IMR-90 (cell line): ENCODE data around the gene NPDC1. TPM values are rescaled to one million over a fixed set of nuclear protein-coding genes. Genes with fewer than 3 reads are reported as not detected.
A peak's percentile ranks its signal among the peaks of the same experiment; 100 is the strongest.

Source experiments
- ATAC-seq: fragments of 200-7000 bp; cut with Tn5 transposase; 2 replicates; pipeline ENCODE4 v1.9.1; 2020; ENCODE audit warnings: low read depth, mild to moderate bottlenecking, moderate library complexity
- BruUV-seq: library from RNA; stranded (reverse); fragments of 400-500 nt; replicated peaks from 2 replicates; lab custom pipeline; 2021; lab: Mats Ljungman, UMichigan
- CTCF ChIA-PET: fragments of 300-600 bp; formaldehyde crosslinking; extraction: SDS; loops from one replicate; lab custom pipeline; 2021; ENCODE audit warnings: antibody characterized with exemption; lab: Yijun Ruan, JAX
- POLR2A ChIA-PET: fragments of 300-600 bp; sonication (Branson Sonifier 250); formaldehyde crosslinking; loops from one replicate; lab custom pipeline; 2022; ENCODE audit warnings: antibody characterized with exemption; ENCODE audit not compliant: unreplicated experiment; lab: Charles Lee
- DNase-seq: peaks from one replicate; pipeline ENCODE4 v3.0.0; 2013
- H2AFZ ChIP-seq: replicated peaks from 2 replicates; pipeline ENCODE3; 2013; ENCODE audit warnings: low read length, mild to moderate bottlenecking; ENCODE audit not compliant: poor library complexity
- H2AK5ac ChIP-seq: 2 replicates; pipeline ENCODE4 v1.6.1; 2013; ENCODE audit warnings: low read depth, low read length, inconsistent platforms
- H2AK9ac ChIP-seq: replicated peaks from 2 replicates; pipeline ENCODE3; 2013; ENCODE audit warnings: mild to moderate bottlenecking, low read depth, low read length, moderate library complexity; ENCODE audit not compliant: poor library complexity
- H2BK120ac ChIP-seq: 2 replicates; pipeline ENCODE4 v1.6.1; 2013; ENCODE audit warnings: low read depth, low read length, inconsistent platforms
- H2BK15ac ChIP-seq: 3 replicates; pipeline ENCODE4 v1.6.1; 2013; ENCODE audit warnings: low read depth, low read length, inconsistent platforms
- H2BK20ac ChIP-seq: 2 replicates; pipeline ENCODE4 v1.6.1; 2013; ENCODE audit warnings: low read depth, mild to moderate bottlenecking, inconsistent platforms, low read length, moderate library complexity
- H2BK5ac ChIP-seq: 2 replicates; pipeline ENCODE4 v1.6.1; 2013; ENCODE audit warnings: mild to moderate bottlenecking, low read depth, low read length, inconsistent platforms; ENCODE audit not compliant: poor library complexity, severe bottlenecking
- H3K14ac ChIP-seq: replicated peaks from 2 replicates; pipeline ENCODE4 v1.6.1; 2013; ENCODE audit warnings: low read depth, low read length, inconsistent platforms
- H3K18ac ChIP-seq: 2 replicates; pipeline ENCODE4 v1.6.1; 2013; ENCODE audit warnings: low read depth, low read length, control low read depth
- H3K23ac ChIP-seq: 2 replicates; pipeline ENCODE4 v1.6.1; 2013; ENCODE audit warnings: low read depth, low read length, inconsistent platforms
- H3K27ac ChIP-seq: 2 replicates; pipeline ENCODE4 v1.5.1; 2013; ENCODE audit warnings: mild to moderate bottlenecking, control low read depth, low read length; ENCODE audit not compliant: insufficient read depth
- H3K27me3 ChIP-seq: 2 replicates; pipeline ENCODE4 v1.6.1; 2013; ENCODE audit warnings: low read length; ENCODE audit not compliant: control insufficient read depth, insufficient read depth
- H3K36me3 ChIP-seq: 2 replicates; pipeline ENCODE4 v1.6.1; 2013; ENCODE audit warnings: low read length, mixed read lengths; ENCODE audit not compliant: control insufficient read depth, insufficient read depth
- H3K4ac ChIP-seq: 2 replicates; pipeline ENCODE4 v1.6.1; 2013; ENCODE audit warnings: low read depth, low read length, inconsistent platforms
- H3K4me1 ChIP-seq: 2 replicates; pipeline ENCODE4 v1.6.1; 2013; ENCODE audit warnings: low read length, mixed read lengths; ENCODE audit not compliant: control insufficient read depth, insufficient read depth
- H3K4me2 ChIP-seq: 2 replicates; pipeline ENCODE4 v1.6.1; 2013; ENCODE audit warnings: low read depth, mild to moderate bottlenecking, control low read depth, low read length, moderate library complexity
- H3K4me3 ChIP-seq: 2 replicates; pipeline ENCODE4 v1.5.1; 2013; ENCODE audit warnings: low read depth, mild to moderate bottlenecking, control low read depth, low read length, moderate library complexity; ENCODE audit not compliant: insufficient read depth
- H3K56ac ChIP-seq: 2 replicates; pipeline ENCODE4 v1.6.1; 2013; ENCODE audit warnings: low read length, inconsistent platforms; ENCODE audit not compliant: insufficient read depth; ENCODE audit errors: extremely low read depth
- H3K79me1 ChIP-seq, 2 experiments: 2 replicates each; pipeline ENCODE4 v1.6.1; 2013; ENCODE audit warnings: low read length in 2 of 2, inconsistent platforms in 1 of 2, low read depth in 1 of 2
- H3K9ac ChIP-seq: 2 replicates; pipeline ENCODE4 v1.6.1; 2013; ENCODE audit warnings: low read depth, low read length, control low read depth
- H3K9me1 ChIP-seq: 2 replicates; pipeline ENCODE4 v1.6.1; 2013; ENCODE audit warnings: low read length, inconsistent platforms; ENCODE audit not compliant: insufficient read depth
- H3K9me3 ChIP-seq: 2 replicates; pipeline ENCODE4 v1.6.1; 2013; ENCODE audit warnings: low read length; ENCODE audit not compliant: control insufficient read depth, insufficient read depth
- H4K20me1 ChIP-seq: 2 replicates; pipeline ENCODE4 v1.6.1; 2013; ENCODE audit warnings: low read length, inconsistent platforms; ENCODE audit not compliant: insufficient read depth
- H4K5ac ChIP-seq: 2 replicates; pipeline ENCODE4 v1.6.1; 2013; ENCODE audit warnings: mild to moderate bottlenecking, low read depth, low read length, control low read depth
- H4K8ac ChIP-seq, 2 experiments: 2 replicates each; pipeline ENCODE4 v1.6.1; 2013; ENCODE audit warnings: low read depth in 2 of 2, low read length in 2 of 2, control low read depth in 1 of 2, inconsistent platforms in 1 of 2
- H4K91ac ChIP-seq: 2 replicates; pipeline ENCODE4 v1.6.1; 2013; ENCODE audit warnings: low read depth, low read length, inconsistent platforms; ENCODE audit not compliant: insufficient read depth
- BHLHE40 ChIP-seq: fragments of 150-350 bp; IDR thresholded peaks from 2 replicates; pipeline ENCODE4 v1.6.1; 2016; ENCODE audit warnings: mild to moderate bottlenecking, low read depth, low read length
- CEBPB ChIP-seq: IDR thresholded peaks from 2 replicates; pipeline ENCODE4 v1.6.1; 2012; ENCODE audit warnings: low read depth, low read length, improper control_type of control experiment
- CHD1 ChIP-seq: IDR thresholded peaks from 2 replicates; pipeline ENCODE4 v1.6.1; 2012; ENCODE audit warnings: low read depth, low read length, improper control_type of control experiment
- CTCF ChIP-seq: conservative IDR thresholded peaks from 2 replicates; pipeline ENCODE4 v1.5.1; 2012; ENCODE audit warnings: mild to moderate bottlenecking, low read depth, low read length, improper control_type of control experiment
- ELK1 ChIP-seq: fragments of 150-350 bp; IDR thresholded peaks from 2 replicates; pipeline ENCODE4 v1.6.1; 2016; ENCODE audit warnings: low read depth, mild to moderate bottlenecking, low read length, moderate library complexity, borderline replicate concordance
- FOS ChIP-seq: fragments of 150-350 bp; IDR thresholded peaks from 2 replicates; pipeline ENCODE4 v1.6.1; 2016; ENCODE audit warnings: low read depth, low read length
- MAFK ChIP-seq: IDR thresholded peaks from 2 replicates; pipeline ENCODE4 v1.6.1; 2012; ENCODE audit warnings: low read depth, low read length, improper control_type of control experiment
- MAZ ChIP-seq: IDR thresholded peaks from 2 replicates; pipeline ENCODE4 v1.6.1; 2012; ENCODE audit warnings: low read depth, mild to moderate bottlenecking, low read length, improper control_type of control experiment, moderate library complexity, borderline replicate concordance
- MXI1 ChIP-seq: IDR thresholded peaks from 2 replicates; pipeline ENCODE4 v1.6.1; 2012; ENCODE audit warnings: low read depth, mild to moderate bottlenecking, low read length, moderate library complexity, borderline replicate concordance
- NFE2L2 ChIP-seq: fragments of 150-350 bp; IDR thresholded peaks from 2 replicates; pipeline ENCODE4 v1.6.1; 2016; ENCODE audit warnings: low read depth, mild to moderate bottlenecking, low read length
- POLR2A ChIP-seq: IDR thresholded peaks from 2 replicates; pipeline ENCODE4 v1.6.1; 2012; ENCODE audit warnings: mild to moderate bottlenecking, low read depth, low read length
- RAD21 ChIP-seq: IDR thresholded peaks from 2 replicates; pipeline ENCODE4 v1.6.1; 2012; ENCODE audit warnings: low read length, improper control_type of control experiment
- RCOR1 ChIP-seq: IDR thresholded peaks from 2 replicates; pipeline ENCODE4 v1.6.1; 2012; ENCODE audit warnings: mild to moderate bottlenecking, low read length, improper control_type of control experiment; ENCODE audit not compliant: insufficient replicate concordance
- RFX5 ChIP-seq: IDR thresholded peaks from 2 replicates; pipeline ENCODE4 v1.8.0; 2012; ENCODE audit warnings: low read depth, mild to moderate bottlenecking, low read length, moderate library complexity
- SMC3 ChIP-seq: fragments of 150-350 bp; IDR thresholded peaks from 2 replicates; pipeline ENCODE4 v1.6.1; 2016; ENCODE audit warnings: low read depth, mild to moderate bottlenecking, antibody characterized with exemption, low read length, moderate library complexity
- USF2 ChIP-seq: fragments of 150-350 bp; IDR thresholded peaks from 2 replicates; pipeline ENCODE4 v1.6.1; 2017; ENCODE audit warnings: mild to moderate bottlenecking, antibody characterized with exemption, low read length, low read depth
- WGBS, 2 experiments: methylation state at CpG; one replicate each; pipeline versions ENCODE4 v1.1.5 to v1.1.7; 2013; ENCODE audit warnings: missing lambda C conversion rate in 2 of 2; ENCODE audit not compliant: insufficient read length in 1 of 2; ENCODE audit errors: extremely low coverage in 2 of 2; 5-methylcytosine and 5-hydroxymethylcytosine counted together
- dilution Hi-C: fragments of 300-500 bp; cut with HindIII; formaldehyde crosslinking; loops from one replicate; pipeline ENCODE4 v1.14.3; 2018; ENCODE audit warnings: low sequenced_read_pairs; ENCODE audit not compliant: unreplicated experiment
- in situ Hi-C: fragments of 300-500 bp; cut with MboI; formaldehyde crosslinking; loops from 3 replicates; pipeline ENCODE4 v1.14.3; 2019; ENCODE audit warnings: low sequenced_read_pairs, inconsistent platforms, mixed read lengths
- intact Hi-C: fragments of 100-400 bp; cut with micrococcal nuclease; formaldehyde crosslinking; loops from 2 replicates; pipeline ENCODE4 v1.10.0; 2022
- polyA plus RNA-seq, 3 experiments: library from polyadenylated mRNA; depleted of rRNA; stranded (reverse); fragments of >200 nt; gene quantifications; 2 replicates each; pipeline ENCODE4 v1.2.3, GENCODE V29; 2012; ENCODE audit warnings: low replicate concordance in 1 of 3
- total RNA-seq: library from RNA; depleted of rRNA; stranded (reverse); fragments of >200 nt; gene quantifications from 2 replicates; pipeline ENCODE4 v1.2.3, GENCODE V29; 2012

NPDC1 gene
- total and polyA plus RNA-seq, 2 of the 4 experiments (the other 2 are of a cell fraction): 2.7 to 58.1 TPM

- in situ Hi-C loops: no loop called here
- H4K20me1 ChIP-seq: no peaks in the 10 kb centered on the region; the same call in 1 of the 2 replicates
- TF ChIP-seq RCOR1 (no peak), ELK1 (no peak), MXI1 (no peak), FOS (no peak), RFX5 (no peak), MAFK (no peak), BHLHE40 (no peak), CTCF (no peak), RAD21 (no peak), NFE2L2 (no peak), CHD1 (no peak), USF2 (no peak), CEBPB (no peak), POLR2A (no peak), SMC3 (no peak), MAZ (no peak)
- CTCF ChIA-PET: interaction anchor here (1.0 kb wide), 1 partner anchor 50 kb away, joined by 3 read pairs; no protein-coding TSS in a partner anchor
- no peak overlapping the region for H3K4me3 ChIP-seq
- H3K27ac ChIP-seq: no peak overlapping the region
- H2BK5ac ChIP-seq: no peak overlapping the region
- no peak overlapping the region for H4K91ac ChIP-seq
- no peak overlapping the region for H3K9ac ChIP-seq
- H3K9me3 ChIP-seq: no peaks in the 10 kb centered on the region
- POLR2A ChIA-PET: no interaction called here
- no peak overlapping the region for H2BK15ac ChIP-seq
- peaks cover 21% of the 10 kb centered on the region for H3K4me1 ChIP-seq
- no peak for ATAC-seq
- peak overlapping the region; percentile 80 for H3K4ac ChIP-seq
- no peak overlapping the region; the same call in 1 of the 2 replicates for H2AK5ac ChIP-seq
- DNase-seq: no peak
- dilution Hi-C loops: no loop called here
- peaks cover 2 to 12% of the 10 kb centered on the region in 2 experiments; a peak in 3 of 4 replicates for H3K79me1 ChIP-seq
- no peak overlapping the region for H3K14ac ChIP-seq
- H3K9me1 ChIP-seq: peaks cover 8% of the 10 kb centered on the region
- no peaks in the 10 kb centered on the region for H3K27me3 ChIP-seq
- H2AFZ ChIP-seq: no peak overlapping the region
- no peak overlapping the region for H3K56ac ChIP-seq
- no peak overlapping the region; the same call in 1 of the 2 replicates for H4K5ac ChIP-seq
- BruUV-seq: no TSS peak
- peak overlapping the region in 1 of 2 experiments; percentile 2; a peak in 1 of 4 replicates for H4K8ac ChIP-seq
- 53% methylated on average over 8 of the region's 18 CpGs; no CpG with 5 or more reads in 1 of the 2 experiments for WGBS, 2 experiments
- no peak overlapping the region for H2BK120ac ChIP-seq
- peaks cover 5% of the 10 kb centered on the region; the same call in 1 of the 2 replicates for H3K36me3 ChIP-seq
- H2BK20ac ChIP-seq: no peak overlapping the region
- H3K18ac ChIP-seq: no peak overlapping the region
- H3K23ac ChIP-seq: no peak overlapping the region
- no peak overlapping the region for H2AK9ac ChIP-seq
- no peak overlapping the region for H3K4me2 ChIP-seq
- intact Hi-C loops: no loop called here
Observed at GRCh38 chr9:136997830-136998234, 48.1 kb downstream of the NPDC1 start.
